PC-3 (cell line): ENCODE data around the gene TMEFF1. TPM values are rescaled to one million over a fixed set of nuclear protein-coding genes. Genes with fewer than 3 reads are reported as not detected.

Source experiments
- ATAC-seq: fragments of 200-7000 bp; cut with Tn5 transposase; 2 replicates; pipeline ENCODE4 v1.9.1; 2020; ENCODE audit warnings: mild to moderate bottlenecking, moderate library complexity
- BruUV-seq: library from RNA; stranded (reverse); fragments of 400-500 nt; replicated peaks from 2 replicates; lab custom pipeline; 2021; lab: Mats Ljungman, UMichigan
- CTCF ChIA-PET: fragments of 300-600 bp; sonication (Branson Sonifier 250); formaldehyde crosslinking; loops from one replicate; lab custom pipeline; 2022; ENCODE audit warnings: antibody characterized with exemption; lab: Charles Lee
- POLR2A ChIA-PET: fragments of 300-600 bp; sonication (Branson Sonifier 250); formaldehyde crosslinking; loops from one replicate; lab custom pipeline; 2022; ENCODE audit warnings: antibody characterized with exemption; ENCODE audit not compliant: unreplicated experiment; lab: Charles Lee
- DNase-seq: peaks from one replicate; pipeline ENCODE4 v3.0.0-alpha.2; 2015
- H2AFZ ChIP-seq: fragments of 300-600 bp; sonication (generic); 2 replicates; pipeline ENCODE4 v1.6.0; 2016; ENCODE audit warnings: antibody characterized with exemption, low read length
- H3F3A ChIP-seq: fragments of 300-600 bp; sonication (generic); one replicate; pipeline ENCODE4 v1.6.0; 2017; ENCODE audit warnings: antibody characterized with exemption, low read length, control low read depth, mild to moderate bottlenecking; ENCODE audit not compliant: unreplicated experiment
- H3K27ac ChIP-seq: fragments of 300-600 bp; sonication (generic); 2 replicates; pipeline ENCODE4 v1.5.1; 2016; ENCODE audit warnings: mild to moderate bottlenecking, low read length
- H3K27me3 ChIP-seq: fragments of 300-600 bp; sonication (generic); 2 replicates; pipeline ENCODE4 v1.6.1; 2016; ENCODE audit warnings: low read length, mixed read lengths
- H3K36me3 ChIP-seq: fragments of 300-600 bp; sonication (generic); 2 replicates; pipeline ENCODE4 v1.6.1; 2016; ENCODE audit warnings: low read depth, mixed run types, low read length, mixed read lengths
- H3K4me1 ChIP-seq: fragments of 300-600 bp; sonication (generic); 2 replicates; pipeline ENCODE4 v1.5.1; 2016; ENCODE audit warnings: low read length; ENCODE audit not compliant: insufficient read depth
- H3K4me2 ChIP-seq: fragments of 300-600 bp; sonication (generic); 2 replicates; pipeline ENCODE4 v1.6.0; 2016; ENCODE audit warnings: low read length
- H3K4me3 ChIP-seq: fragments of 300-600 bp; sonication (generic); 2 replicates; pipeline ENCODE4 v1.5.1; 2016; ENCODE audit warnings: mild to moderate bottlenecking, low read length, mixed read lengths
- H3K79me2 ChIP-seq: fragments of 300-600 bp; sonication (generic); 2 replicates; pipeline ENCODE4 v1.6.1; 2017; ENCODE audit warnings: low read length, mixed read lengths
- H3K9ac ChIP-seq: fragments of 300-600 bp; sonication (generic); 2 replicates; pipeline ENCODE4 v1.6.0; 2016; ENCODE audit warnings: mild to moderate bottlenecking, low read length
- H3K9me2 ChIP-seq: fragments of 300-600 bp; sonication (generic); replicated peaks from 2 replicates; pipeline ENCODE4 v1.6.1; 2016; ENCODE audit warnings: mixed run types, low read length, mixed read lengths
- H3K9me3 ChIP-seq: fragments of 300-600 bp; sonication (generic); 2 replicates; pipeline ENCODE4 v1.6.1; 2016; ENCODE audit warnings: low read length, mixed read lengths
- H4K20me1 ChIP-seq: fragments of 300-600 bp; sonication (generic); 2 replicates; pipeline ENCODE4 v1.6.1; 2016; ENCODE audit warnings: low read length, mixed read lengths
- EZH2 ChIP-seq: fragments of 300-600 bp; sonication (generic); IDR thresholded peaks from one replicate; pipeline ENCODE4 v1.6.1; 2017; ENCODE audit warnings: antibody characterized with exemption, mild to moderate bottlenecking, low read length; ENCODE audit not compliant: unreplicated experiment
- EZH2phosphoT487 ChIP-seq: fragments of 300-600 bp; sonication (generic); IDR thresholded peaks from 2 replicates; pipeline ENCODE4 v1.6.1; 2018; ENCODE audit warnings: mild to moderate bottlenecking, antibody characterized with exemption, low read length, borderline replicate concordance
- intact Hi-C: fragments of 100-400 bp; cut with micrococcal nuclease; formaldehyde crosslinking; loops from 2 replicates; pipeline ENCODE4 v1.9.0; 2023
- total RNA-seq: library from RNA; depleted of rRNA; stranded (reverse); fragments of >200 nt; gene quantifications from 2 replicates; pipeline ENCODE4 v1.2.3, GENCODE V29; 2014
- TF ChIP-seq, protein P1 (sequence below): fragments of 300-600 bp; sonication (generic); conservative IDR thresholded peaks from 2 replicates; pipeline ENCODE4 v1.5.1; 2017; ENCODE audit warnings: antibody characterized with exemption, low read depth, mild to moderate bottlenecking, low read length

Gene TMEFF1
- total RNA-seq, 1 experiment from 2014 or later: not detected

DNA sequence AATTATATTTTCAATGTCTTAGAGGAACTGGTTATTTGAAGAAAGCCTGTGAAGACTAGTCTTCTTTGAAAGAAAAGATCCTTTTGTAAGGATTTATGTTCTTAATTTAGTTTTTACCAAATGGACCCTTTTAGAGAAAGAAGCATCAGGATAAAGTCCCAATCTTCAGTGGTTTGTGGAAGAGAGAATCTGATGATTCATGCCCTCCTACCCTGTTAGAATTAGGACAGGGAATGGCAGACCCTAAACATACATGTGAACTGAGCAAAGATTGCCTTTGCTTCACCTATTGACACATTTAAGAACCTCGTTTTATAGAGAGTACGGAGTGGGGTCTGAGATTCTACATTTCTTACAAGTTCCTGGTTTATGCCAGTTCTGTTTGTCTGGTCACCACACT, 20.1 kb upstream of the TMEFF1 start:
- DNase-seq (no peak), ATAC-seq (no peak)
- no peaks in the 10 kb centered on the region for H4K20me1 ChIP-seq
- intact Hi-C loops: no loop called here
- no peak overlapping the region for H3K9ac ChIP-seq
- no peaks in the 10 kb centered on the region for H3K4me1 ChIP-seq
- no peaks in the 10 kb centered on the region for H3F3A ChIP-seq
- no peak overlapping the region for H3K4me2 ChIP-seq
- no peak overlapping the region for H3K27ac ChIP-seq
- H3K36me3 ChIP-seq: peaks cover 16% of the 10 kb centered on the region
- ChIA-PET CTCF (no interaction called here), POLR2A (no interaction called here)
- no peaks in the 10 kb centered on the region for H3K9me2 ChIP-seq
- no peaks in the 10 kb centered on the region for H3K9me3 ChIP-seq
- H2AFZ ChIP-seq: no peak overlapping the region
- no peaks in the 10 kb centered on the region for H3K27me3 ChIP-seq
- H3K79me2 ChIP-seq: no peaks in the 10 kb centered on the region
- TF ChIP-seq EZH2phosphoT487 (no peak), EZH2 (no peak)
- TF ChIP-seq, protein P1, sequence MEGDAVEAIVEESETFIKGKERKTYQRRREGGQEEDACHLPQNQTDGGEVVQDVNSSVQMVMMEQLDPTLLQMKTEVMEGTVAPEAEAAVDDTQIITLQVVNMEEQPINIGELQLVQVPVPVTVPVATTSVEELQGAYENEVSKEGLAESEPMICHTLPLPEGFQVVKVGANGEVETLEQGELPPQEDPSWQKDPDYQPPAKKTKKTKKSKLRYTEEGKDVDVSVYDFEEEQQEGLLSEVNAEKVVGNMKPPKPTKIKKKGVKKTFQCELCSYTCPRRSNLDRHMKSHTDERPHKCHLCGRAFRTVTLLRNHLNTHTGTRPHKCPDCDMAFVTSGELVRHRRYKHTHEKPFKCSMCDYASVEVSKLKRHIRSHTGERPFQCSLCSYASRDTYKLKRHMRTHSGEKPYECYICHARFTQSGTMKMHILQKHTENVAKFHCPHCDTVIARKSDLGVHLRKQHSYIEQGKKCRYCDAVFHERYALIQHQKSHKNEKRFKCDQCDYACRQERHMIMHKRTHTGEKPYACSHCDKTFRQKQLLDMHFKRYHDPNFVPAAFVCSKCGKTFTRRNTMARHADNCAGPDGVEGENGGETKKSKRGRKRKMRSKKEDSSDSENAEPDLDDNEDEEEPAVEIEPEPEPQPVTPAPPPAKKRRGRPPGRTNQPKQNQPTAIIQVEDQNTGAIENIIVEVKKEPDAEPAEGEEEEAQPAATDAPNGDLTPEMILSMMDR: no peak
- no TSS peak for BruUV-seq
- H3K4me3 ChIP-seq: no peak overlapping the region

DNA sequence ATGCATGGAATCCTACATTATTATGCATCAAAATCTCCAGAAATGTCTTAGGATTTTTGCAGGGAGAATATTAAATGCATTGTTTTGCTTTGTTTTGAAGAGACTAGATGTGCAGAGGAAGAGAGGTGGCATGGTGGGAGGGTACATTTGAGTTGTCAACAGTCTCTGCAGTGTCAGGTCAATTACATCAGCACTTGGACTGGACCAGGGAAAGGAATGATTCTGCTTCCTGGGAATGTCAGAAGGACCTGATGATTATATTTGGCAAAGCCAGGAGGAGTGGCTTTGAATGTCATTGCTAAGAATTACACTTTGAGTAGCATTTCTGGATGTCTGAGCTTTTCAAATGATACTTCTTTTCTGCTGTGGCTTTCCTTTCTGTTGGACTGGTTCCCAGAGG, 17.5 kb upstream of the TMEFF1 start:
- no peaks in the 10 kb centered on the region for H3K9me3 ChIP-seq
- H3K9ac ChIP-seq: no peak overlapping the region
- H3K79me2 ChIP-seq: no peaks in the 10 kb centered on the region
- peaks cover 14% of the 10 kb centered on the region for H3K36me3 ChIP-seq
- no peaks in the 10 kb centered on the region for H3K9me2 ChIP-seq
- intact Hi-C loops: no loop called here
- no peaks in the 10 kb centered on the region for H3K4me1 ChIP-seq
- H4K20me1 ChIP-seq: no peaks in the 10 kb centered on the region
- no peak overlapping the region for H2AFZ ChIP-seq
- H3K27ac ChIP-seq: no peak overlapping the region
- ATAC-seq: no peak; the same call in 1 of the 2 replicates
- H3K4me2 ChIP-seq: no peak overlapping the region
- no peak overlapping the region for H3K4me3 ChIP-seq
- no peak for DNase-seq
- TF ChIP-seq EZH2phosphoT487: no peak
- TF ChIP-seq, protein P1: no peak
- TF ChIP-seq EZH2: no peak
- BruUV-seq: no TSS peak
- ChIA-PET CTCF (no interaction called here), POLR2A (no interaction called here)
- H3F3A ChIP-seq: no peaks in the 10 kb centered on the region
- H3K27me3 ChIP-seq: no peaks in the 10 kb centered on the region

DNA sequence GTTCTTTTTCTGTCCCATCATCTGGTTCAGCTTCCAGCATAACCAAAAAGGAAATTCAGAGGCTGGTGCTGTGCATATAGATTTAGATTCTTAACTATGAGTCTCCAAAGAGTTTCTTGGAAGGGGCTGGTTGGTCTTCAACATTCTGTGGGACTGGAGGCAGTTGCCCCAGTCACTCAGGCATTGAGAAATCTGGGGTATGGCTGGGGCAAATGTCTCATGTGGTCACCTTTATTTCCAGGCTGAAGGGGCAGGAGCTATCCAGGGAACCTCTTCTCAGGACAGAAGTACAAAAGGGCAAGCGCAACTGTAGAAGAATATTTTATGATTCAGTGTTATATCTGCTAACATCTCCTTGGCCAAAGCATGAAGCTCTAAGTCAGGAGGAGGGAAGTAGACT, 15.4 kb upstream of the TMEFF1 start:
- BruUV-seq: no TSS peak
- no peak for TF ChIP-seq EZH2phosphoT487
- TF ChIP-seq, protein P1: no peak
- TF ChIP-seq EZH2: no peak
- Histone ChIP-seq H3F3A (no peaks in the 10 kb centered on the region), H3K9me2 (no peaks in the 10 kb centered on the region), H3K9me3 (no peaks in the 10 kb centered on the region), H3K4me2 (no peak overlapping the region), H3K27ac (no peak overlapping the region), H3K36me3 (peaks cover 5% of the 10 kb centered on the region; the same call in 1 of the 2 replicates), H3K4me1 (no peaks in the 10 kb centered on the region), H3K9ac (no peak overlapping the region), H3K27me3 (no peaks in the 10 kb centered on the region), H3K4me3 (no peak overlapping the region), H2AFZ (no peak overlapping the region), H4K20me1 (no peaks in the 10 kb centered on the region), H3K79me2 (no peaks in the 10 kb centered on the region)
- DNase-seq (no peak), ATAC-seq (no peak)
- intact Hi-C loops: no loop called here
- CTCF ChIA-PET: no interaction called here
- POLR2A ChIA-PET: no interaction called here
